Caki2 (cell line): Measurements from ENCODE around the gene SPECC1L. TPM values are rescaled to one million over a fixed set of nuclear protein-coding genes. Genes with fewer than 3 reads are reported as not detected.

Experiments
- DNase-seq: peaks from one replicate; pipeline ENCODE4 v3.0.0-alpha.2; 2015; ENCODE audit warnings: low read depth
- in situ Hi-C: cut with HindIII; loops from 2 replicates; pipeline ENCODE4 v1.10.0; 2016; ENCODE audit warnings: low sequenced_read_pairs, low pct_unique_long_range_greater_than_20kb, mixed read lengths
- total RNA-seq: library from RNA; depleted of rRNA; stranded (reverse); fragments of >200 nt; shearing (Covaris generic); gene quantifications from 2 replicates; pipeline ENCODE4 v1.2.3, GENCODE V29; 2014; ENCODE audit warnings: low replicate concordance; rRNA removed

SPECC1L gene
- total RNA-seq, 1 experiment from 2014 or later: 6.7 TPM

DNA sequence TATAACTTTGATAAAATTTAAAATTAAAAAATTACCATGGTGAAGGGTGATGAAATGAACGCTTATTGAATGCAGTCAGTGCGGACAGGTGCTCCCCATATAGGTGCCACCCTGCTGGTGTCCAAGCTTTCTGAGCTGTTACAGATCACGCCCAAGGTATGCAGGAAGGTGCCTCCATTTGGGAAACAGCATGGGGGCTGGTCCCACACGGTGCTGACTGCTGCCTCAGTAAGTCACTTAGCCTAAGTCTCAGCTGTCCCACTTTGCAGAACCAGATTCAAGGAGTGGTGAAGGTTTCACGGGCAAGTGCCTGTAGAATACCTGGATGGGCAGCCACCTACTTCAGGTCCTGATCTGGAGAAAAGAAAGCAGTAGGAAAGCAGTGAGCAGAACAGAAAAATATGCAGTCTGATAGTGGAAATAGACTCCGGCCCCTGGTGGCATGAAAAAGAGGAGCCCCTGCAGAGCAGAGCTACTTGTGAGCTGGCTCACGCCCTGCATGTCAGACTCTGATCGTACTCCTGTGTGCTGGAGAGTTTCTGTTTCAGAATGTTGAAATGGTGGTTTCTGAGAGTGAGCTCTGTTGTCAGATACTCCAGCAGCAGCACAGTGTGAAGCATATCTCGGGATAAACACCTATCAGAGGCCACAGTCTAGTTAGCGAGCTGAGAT is 189.9 kb downstream of the SPECC1L start:
- in situ Hi-C loops: no loop called here
- no peak for DNase-seq

DNA sequence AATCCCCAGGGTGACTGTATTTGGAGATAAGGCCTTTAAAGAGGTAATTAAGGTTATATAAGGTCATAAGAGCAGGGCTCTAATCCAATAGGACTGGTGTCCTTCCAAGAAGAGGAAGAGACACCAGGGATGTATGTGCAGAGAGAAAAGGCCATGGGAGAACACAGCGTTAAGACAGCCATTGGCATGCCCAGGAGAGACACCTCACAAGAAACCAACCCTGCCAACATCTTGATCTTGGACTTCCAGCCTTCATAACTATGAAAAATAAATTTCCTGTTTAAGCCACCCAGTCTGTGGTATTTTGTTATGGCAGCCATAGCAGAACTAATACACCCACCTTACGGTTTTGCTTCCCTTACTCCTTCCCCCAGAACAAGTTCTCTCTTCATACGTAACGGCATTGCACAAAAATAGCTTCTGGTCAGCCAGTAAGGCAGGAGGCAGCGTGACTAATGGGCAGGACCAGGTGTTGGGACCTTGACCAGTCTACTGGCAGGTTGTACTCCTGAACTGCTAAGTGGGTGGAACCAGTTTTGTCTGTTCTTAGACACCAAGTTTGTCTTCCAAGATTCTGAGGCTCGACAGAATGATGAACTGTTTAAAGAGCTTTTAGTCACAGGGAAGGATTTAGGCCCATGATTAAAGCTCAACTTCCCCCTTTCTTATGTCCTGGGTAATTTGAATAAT is 192.6 kb downstream of the SPECC1L start:
- DNase-seq: no peak
- in situ Hi-C loops: no loop called here

DNA sequence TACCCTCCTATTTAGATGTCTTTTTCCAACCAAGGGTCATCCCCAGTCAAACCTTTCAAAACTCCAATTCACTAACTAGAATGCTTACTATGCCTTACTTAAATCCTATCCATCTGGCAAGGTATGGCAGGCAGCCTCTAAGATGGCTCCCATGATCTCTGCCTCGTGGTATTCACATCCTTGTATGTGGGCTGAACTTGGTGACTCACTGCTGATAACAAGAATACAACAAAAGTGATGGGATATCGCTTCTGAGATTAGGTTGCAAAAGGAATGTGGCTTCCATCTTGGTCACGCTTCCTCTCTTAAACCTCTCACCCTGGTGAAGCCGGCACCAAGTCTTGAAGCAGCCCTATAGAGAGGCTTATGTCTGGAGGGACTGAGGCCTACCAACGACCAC is 194.9 kb downstream of the SPECC1L start:
- peak; percentile 30 for DNase-seq
- in situ Hi-C loops: no loop called here

DNA sequence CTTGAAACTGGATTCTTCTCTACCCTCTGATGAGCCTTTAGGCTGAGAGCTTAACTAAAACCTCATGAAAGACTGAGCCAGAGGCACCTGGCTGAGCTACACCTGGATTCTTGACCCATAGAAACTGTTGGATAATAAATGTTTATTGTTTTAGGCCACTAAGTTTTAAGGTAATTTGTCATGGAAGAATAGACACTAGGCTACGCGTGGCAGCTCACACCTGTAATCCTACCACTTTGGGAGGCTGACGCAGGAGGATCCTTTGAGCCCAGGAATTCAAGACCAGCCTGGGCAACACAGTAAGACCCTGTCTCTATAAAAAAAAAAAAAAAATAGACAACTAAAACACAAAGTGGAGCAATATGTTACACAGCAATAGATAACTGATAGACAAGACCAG is 195.3 kb downstream of the SPECC1L start:
- DNase-seq: no peak
- in situ Hi-C loops: no loop called here

DNA sequence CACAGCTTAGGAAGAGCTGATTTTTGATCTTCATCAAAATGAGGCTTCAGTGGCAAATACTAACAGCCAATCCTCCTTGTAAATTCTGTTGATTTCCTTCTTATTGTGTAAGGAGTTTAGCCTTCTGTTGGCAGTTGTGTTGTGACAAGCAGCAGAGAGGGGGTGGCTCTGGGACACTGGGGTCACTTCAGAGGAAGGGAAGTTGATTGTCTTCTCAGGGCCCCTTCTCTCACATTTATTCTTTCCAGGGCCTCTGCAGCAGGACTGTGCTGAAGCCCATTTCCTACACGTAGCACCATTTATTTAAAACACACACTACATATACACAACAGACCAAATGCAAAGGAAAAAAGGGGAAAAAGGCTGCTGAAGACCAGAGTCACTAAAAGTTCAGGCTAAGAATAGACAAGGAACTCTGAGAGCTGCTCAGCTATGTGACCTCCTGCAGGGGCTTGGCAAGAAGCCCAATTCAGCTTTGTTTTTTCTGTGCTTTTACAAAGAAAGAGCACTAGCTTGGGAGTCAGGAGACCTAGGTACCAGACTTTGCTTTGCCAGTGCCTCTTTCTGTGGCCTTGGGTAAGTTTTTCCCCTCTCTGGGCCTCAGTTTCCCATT is 196.2 kb downstream of the SPECC1L start:
- in situ Hi-C loops: no loop called here
- peak; percentile 62 for DNase-seq

DNA sequence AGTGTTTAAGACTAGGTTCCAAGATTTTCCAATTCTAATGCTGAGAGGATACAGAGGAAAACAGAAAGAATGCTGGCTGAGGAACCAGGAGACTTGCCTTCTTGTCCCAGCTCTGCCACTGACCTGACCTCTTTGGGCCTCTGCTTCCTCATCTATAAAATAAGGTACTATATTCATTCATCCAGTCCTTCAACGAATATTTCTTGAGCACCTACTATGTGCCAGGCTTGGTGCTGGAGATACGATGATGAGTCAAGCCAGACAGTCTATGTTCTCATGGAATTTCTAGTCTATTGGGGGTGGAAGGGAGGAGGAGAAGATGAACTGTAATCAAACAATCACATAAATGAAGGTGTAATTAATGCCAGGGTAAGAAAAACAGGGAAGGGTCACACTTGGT is 196.7 kb downstream of the SPECC1L start:
- in situ Hi-C loops: no loop called here
- DNase-seq: no peak

Other genes starting within 250 kb of the SPECC1L start
- gene SUSD2, start 89.3 kb upstream of the SPECC1L start, total RNA-seq: not detected in 2 replicates
- not detected in 2 replicates for gene GGT5, start 25.7 kb upstream of the SPECC1L start, total RNA-seq
- 6.1 and 15.0 TPM in 2 replicates for gene ADORA2A, start 156.8 kb downstream of the SPECC1L start, total RNA-seq
- gene UPB1, start 224.5 kb downstream of the SPECC1L start, total RNA-seq: 0.41 TPM in 1 of 2 replicates, not detected in the other